DOHH2 (cell line): ENCODE results near the gene HAP1.

Experiments used
- H3F3A ChIP-seq: fragments of 200-600 bp; sonication (generic), shearing (Covaris generic); 2 replicates; pipeline ENCODE4 v1.6.0; 2016; ENCODE audit warnings: antibody characterized with exemption, mild to moderate bottlenecking; ENCODE audit not compliant: control insufficient read depth, insufficient read depth
- H3K27ac ChIP-seq: fragments of 200-600 bp; sonication (generic); 2 replicates; pipeline ENCODE4 v1.5.1; 2014; ENCODE audit warnings: low read depth, mild to moderate bottlenecking, low read length, moderate library complexity
- H3K27me3 ChIP-seq: fragments of 200-600 bp; sonication (generic); 2 replicates; pipeline ENCODE4 v1.6.1; 2014; ENCODE audit warnings: mild to moderate bottlenecking, low read length, mixed read lengths; ENCODE audit not compliant: control insufficient read depth
- H3K36me3 ChIP-seq: fragments of 200-600 bp; sonication (generic); 2 replicates; pipeline ENCODE4 v1.6.1; 2014; ENCODE audit warnings: mild to moderate bottlenecking, low read length, moderate library complexity, mixed read lengths; ENCODE audit not compliant: control insufficient read depth
- H3K4me1 ChIP-seq: fragments of 200-600 bp; sonication (generic); 2 replicates; pipeline ENCODE4 v1.6.1; 2014; ENCODE audit warnings: mild to moderate bottlenecking, low read length, mixed read lengths; ENCODE audit not compliant: control insufficient read depth
- H3K4me2 ChIP-seq: fragments of 200-600 bp; sonication (generic); 2 replicates; pipeline ENCODE4 v1.6.0; 2014; ENCODE audit warnings: mild to moderate bottlenecking, low read length, moderate library complexity
- H3K4me3 ChIP-seq: fragments of 200-600 bp; sonication (generic); 2 replicates; pipeline ENCODE4 v1.5.1; 2014; ENCODE audit warnings: mild to moderate bottlenecking, low read length, mixed read lengths
- H3K79me2 ChIP-seq: fragments of 200-600 bp; sonication (generic); 2 replicates; pipeline ENCODE4 v1.6.1; 2014; ENCODE audit warnings: mild to moderate bottlenecking, low read length, mixed read lengths; ENCODE audit not compliant: control insufficient read depth
- H3K9me2 ChIP-seq: fragments of 200-600 bp; sonication (generic); replicated peaks from 2 replicates; pipeline ENCODE4 v1.6.1; 2014; ENCODE audit warnings: mild to moderate bottlenecking, low read length, mixed read lengths; ENCODE audit not compliant: control insufficient read depth
- H3K9me3 ChIP-seq: fragments of 200-600 bp; sonication (generic); 2 replicates; pipeline ENCODE4 v1.6.1; 2014; ENCODE audit warnings: antibody characterized with exemption, low read length, mixed read lengths; ENCODE audit not compliant: control insufficient read depth, insufficient read depth
- H4K20me1 ChIP-seq: fragments of 200-600 bp; sonication (generic); 2 replicates; pipeline ENCODE4 v1.6.0; 2014; ENCODE audit warnings: low read depth, mild to moderate bottlenecking, antibody characterized with exemption, low read length, moderate library complexity; ENCODE audit not compliant: control insufficient read depth, insufficient read depth
- CTCF ChIP-seq: fragments of 200-600 bp; sonication (generic); IDR thresholded peaks from one replicate; pipeline ENCODE4 v1.5.1; 2014; ENCODE audit warnings: antibody characterized with exemption, mild to moderate bottlenecking, low read depth, low read length; ENCODE audit not compliant: poor library complexity, severe bottlenecking
- EZH2phosphoT487 ChIP-seq: fragments of 200-600 bp; sonication (generic); IDR thresholded peaks from 2 replicates; pipeline ENCODE4 v1.6.1; 2017; ENCODE audit warnings: borderline replicate concordance, mild to moderate bottlenecking, antibody characterized with exemption, low read length, moderate library complexity, mixed read lengths

HAP1 gene

DNA sequence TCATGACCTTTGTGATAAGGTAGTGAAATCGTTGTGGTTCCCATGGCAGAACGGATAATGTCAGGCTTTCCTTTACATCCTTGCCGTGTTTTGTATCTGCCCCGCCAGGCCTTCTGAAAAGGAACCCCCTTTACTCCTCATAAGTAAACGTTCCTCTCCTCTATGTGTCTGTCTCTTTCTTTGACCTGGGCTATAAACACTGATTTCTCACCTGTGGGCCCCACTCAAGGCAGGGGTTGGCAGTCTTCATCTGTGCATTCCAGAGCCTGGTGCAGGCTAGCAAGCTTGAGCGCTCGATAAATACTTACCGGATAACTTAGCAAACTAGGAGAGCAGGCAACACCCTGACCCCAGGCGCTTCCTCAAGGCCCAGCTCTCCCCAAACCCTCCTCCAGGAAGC, 7.3 kb upstream of the HAP1 start:
- H3K9me3 ChIP-seq, result no peaks in the 10 kb centered on the region
- H3K27ac ChIP-seq, result no peak overlapping the region
- TF ChIP-seq CTCF, result no peak
- no peak for TF ChIP-seq EZH2phosphoT487
- peaks cover 10% of the 10 kb centered on the region for H3K27me3 ChIP-seq
- no peak overlapping the region for H3K4me3 ChIP-seq
- no peaks in the 10 kb centered on the region for H3K36me3 ChIP-seq
- H4K20me1 ChIP-seq, result no peaks in the 10 kb centered on the region
- peaks cover 5% of the 10 kb centered on the region for H3K4me1 ChIP-seq
- H3K4me2 ChIP-seq, result no peak overlapping the region
- no peaks in the 10 kb centered on the region for H3F3A ChIP-seq
- no peaks in the 10 kb centered on the region for H3K79me2 ChIP-seq
- no peaks in the 10 kb centered on the region for H3K9me2 ChIP-seq

DNA sequence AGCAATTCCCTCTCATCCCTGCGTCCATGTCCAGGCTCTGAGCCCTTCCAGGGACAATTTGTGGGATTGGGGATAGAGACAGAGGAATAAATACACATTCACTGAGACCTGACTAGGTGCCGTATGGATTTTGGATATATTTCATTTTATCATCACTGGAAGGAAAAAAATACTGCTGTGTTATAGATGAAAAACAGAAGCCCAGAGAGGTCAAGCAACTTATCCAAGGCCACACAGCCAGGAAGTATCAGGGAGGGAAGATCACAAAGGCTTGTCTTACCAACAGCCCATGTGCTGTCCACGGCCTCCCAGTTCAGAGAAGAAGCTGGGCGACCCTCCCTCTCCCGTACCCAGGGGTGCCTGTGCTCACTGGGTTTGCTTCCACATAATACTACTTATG, 6.1 kb upstream of the HAP1 start:
- Histone ChIP-seq H3K79me2 (no peaks in the 10 kb centered on the region), H3K9me2 (no peaks in the 10 kb centered on the region), H3K4me2 (no peak overlapping the region), H3K4me1 (peaks cover 5% of the 10 kb centered on the region), H3K27me3 (peaks cover 11% of the 10 kb centered on the region), H3K4me3 (no peak overlapping the region), H3K9me3 (no peaks in the 10 kb centered on the region), H3K36me3 (no peaks in the 10 kb centered on the region), H4K20me1 (no peaks in the 10 kb centered on the region), H3F3A (no peaks in the 10 kb centered on the region), H3K27ac (no peak overlapping the region)
- TF ChIP-seq EZH2phosphoT487, result no peak
- no peak for TF ChIP-seq CTCF

DNA sequence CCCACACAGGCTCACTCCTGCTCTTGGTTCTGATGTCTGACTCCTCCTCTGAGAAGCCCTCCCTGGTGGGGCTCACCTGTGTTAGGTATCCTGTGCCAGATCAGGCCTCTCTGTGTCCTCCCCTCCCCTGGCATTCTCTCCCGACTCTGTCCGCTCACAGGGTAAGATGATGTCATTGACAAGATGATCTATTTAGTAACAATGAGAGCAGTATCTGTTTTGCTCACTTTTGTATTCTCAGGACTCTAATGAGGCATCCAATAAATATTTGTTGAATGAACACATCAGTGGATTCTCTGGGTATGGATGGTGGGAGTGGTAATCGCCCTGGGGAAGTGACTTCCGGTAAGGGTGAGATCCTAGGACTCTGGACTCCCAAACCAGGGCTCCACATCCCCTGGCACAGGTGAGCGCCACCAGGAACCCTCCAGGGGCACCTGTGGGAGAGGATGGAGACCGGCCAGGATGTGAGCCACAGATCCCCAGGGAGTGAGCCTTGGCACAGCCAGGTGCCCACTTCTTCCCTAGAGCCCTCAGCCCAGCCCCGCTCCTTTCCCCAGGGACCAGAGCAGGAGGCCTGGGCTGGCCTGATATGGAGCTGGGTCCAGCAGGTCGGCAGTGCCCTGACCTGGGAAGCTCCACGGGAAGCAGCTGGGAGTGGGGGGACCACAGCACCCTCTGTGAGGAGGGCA, 5.4 kb upstream of the HAP1 start:
- Histone ChIP-seq H3K27ac (no peak overlapping the region), H3K79me2 (no peaks in the 10 kb centered on the region), H3K27me3 (peaks cover 11% of the 10 kb centered on the region), H3F3A (no peaks in the 10 kb centered on the region), H4K20me1 (no peaks in the 10 kb centered on the region), H3K4me2 (no peak overlapping the region), H3K9me3 (no peaks in the 10 kb centered on the region), H3K4me3 (no peak overlapping the region), H3K4me1 (peaks cover 5% of the 10 kb centered on the region), H3K36me3 (no peaks in the 10 kb centered on the region), H3K9me2 (no peaks in the 10 kb centered on the region)
- TF ChIP-seq EZH2phosphoT487, result no peak
- TF ChIP-seq CTCF, result no peak
